GM20431 (cell line): ENCODE results near the gene SUPT3H.
"Not testable (repeated sequence)": the region's sequence is repeated elsewhere in the genome, so short reads cannot be mapped to it uniquely, and the experiment has no call there.

Experiments
- in situ Hi-C: fragments of 300-500 bp; cut with MseI, MboI; formaldehyde crosslinking; loops from one replicate; pipeline ENCODE4 v1.15.0; 2020; ENCODE audit warnings: low sequenced_read_pairs; ENCODE audit not compliant: unreplicated experiment

SUPT3H gene

GRCh38 chr6:45191414-45191813 is 186.3 kb downstream of the SUPT3H start:
- in situ Hi-C loops = no loop called here

- in situ Hi-C loops = no loop called here
Observed at GRCh38 chr6:45187836-45188235, 189.9 kb downstream of the SUPT3H start.

GRCh38 chr6:45185403-45186251 is 192.1 kb downstream of the SUPT3H start:
- in situ Hi-C loops = no loop called here

- in situ Hi-C loops = no loop called here
Observed at GRCh38 chr6:45184937-45185336, 192.8 kb downstream of the SUPT3H start.

GRCh38 chr6:45184040-45184439 is 193.7 kb downstream of the SUPT3H start:
- in situ Hi-C loops = no loop called here

GRCh38 chr6:45176373-45176772 is 201.4 kb downstream of the SUPT3H start:
- in situ Hi-C loops = not testable (repeated sequence)

GRCh38 chr6:45175272-45175671 is 202.5 kb downstream of the SUPT3H start:
- in situ Hi-C loops = no loop called here

- in situ Hi-C loops = no loop called here
Observed at GRCh38 chr6:45174045-45174444, 203.7 kb downstream of the SUPT3H start.

GRCh38 chr6:45171380-45171779 is 206.4 kb downstream of the SUPT3H start:
- in situ Hi-C loops = no loop called here

- in situ Hi-C loops = no loop called here
Observed at GRCh38 chr6:45170309-45170708, 207.4 kb downstream of the SUPT3H start.

GRCh38 chr6:45169815-45170214 is 207.9 kb downstream of the SUPT3H start:
- in situ Hi-C loops = no loop called here

- in situ Hi-C loops = no loop called here
Observed at GRCh38 chr6:45163952-45164766, 213.6 kb downstream of the SUPT3H start.

GRCh38 chr6:45160305-45160704 is 217.4 kb downstream of the SUPT3H start:
- in situ Hi-C loops = no loop called here

- in situ Hi-C loops = no loop called here
Observed at GRCh38 chr6:45156075-45156474, 221.7 kb downstream of the SUPT3H start.

- in situ Hi-C loops = no loop called here
Observed at GRCh38 chr6:45155341-45155894, 222.3 kb downstream of the SUPT3H start.

- in situ Hi-C loops = no loop called here
Observed at GRCh38 chr6:45154679-45155078, 223.1 kb downstream of the SUPT3H start.

GRCh38 chr6:45148711-45149341 is 228.9 kb downstream of the SUPT3H start:
- in situ Hi-C loops = no loop called here

- in situ Hi-C loops = no loop called here
Observed at GRCh38 chr6:45148278-45148677, 229.5 kb downstream of the SUPT3H start.

GRCh38 chr6:45145658-45146057 is 232.1 kb downstream of the SUPT3H start:
- in situ Hi-C loops = not testable (repeated sequence)

- in situ Hi-C loops = no loop called here
Observed at GRCh38 chr6:45138765-45139164, 239.0 kb downstream of the SUPT3H start.
